ENCODE measurements around the gene RAVER1. TPM values are rescaled to one million over a fixed set of nuclear protein-coding genes. Genes with fewer than 3 reads are reported as not detected.

RAVER1 gene
- total and polyA plus RNA-seq, 2 of the 8 experiments (the other 6 are each of a cell fraction or from before 2014, with no cell fraction given), result 5.7 to 70.5 TPM

GRCh38 chr19:10363789-10364281 lies 30.5 kb upstream of the RAVER1 start:
- H3K27me3 ChIP-seq (replicated peaks in 1 of 4; ENCODE audit: control insufficient read depth in 3 of 4, extremely low read depth in 1 of 4, insufficient read depth in 3 of 4, low read length in 3 of 4), result no peaks in the 10 kb centered on the region
- no peak overlapping the region for H2BK120ac ChIP-seq (replicated peaks; ENCODE audit: low read depth, low read length)
- no peak overlapping the region for H2BK15ac ChIP-seq (ENCODE audit: low read length)
- H2AK5ac ChIP-seq (ENCODE audit: low read depth, low read length), result no peak overlapping the region
- no peak for TF ChIP-seq BCL11A (IDR thresholded peaks at IDR 0.05; ENCODE audit: low read depth in 2 of 2, low read length in 2 of 2)
- TF ChIP-seq CHD1 (IDR thresholded peaks at IDR 0.05; ENCODE audit: low read depth, low read length), result no peak
- TF ChIP-seq KDM4A (IDR thresholded peaks at IDR 0.05; ENCODE audit: low read depth, low read length, severe bottlenecking), result no peak
- no peak overlapping the region for H3K27ac ChIP-seq (ENCODE audit: low read depth, low read length)
- H3K79me2 ChIP-seq (ENCODE audit: control insufficient read depth in 1 of 2, insufficient read depth in 2 of 2, low read length in 2 of 2), result no peaks in the 10 kb centered on the region
- no peak overlapping the region for H3K4ac ChIP-seq (replicated peaks; ENCODE audit: insufficient read length, low read depth, low read length)
- no peak overlapping the region for H3K14ac ChIP-seq (ENCODE audit: insufficient read length)
- no peak overlapping the region for H3K4me3 ChIP-seq (ENCODE audit: extremely low read depth in 1 of 4, insufficient read depth in 2 of 4, low read depth in 3 of 4, low read length in 4 of 4)
- peaks cover 3 to 6% of the 10 kb centered on the region in 2 experiments for H4K20me1 ChIP-seq (replicated peaks in 1 of 2; ENCODE audit: control insufficient read depth in 1 of 2, insufficient read depth in 2 of 2, low read length in 2 of 2)
- WGBS, 2 experiments (ENCODE audit: extremely low coverage in 1 of 2, insufficient coverage in 1 of 2, insufficient read length in 1 of 2, insufficient replicate concordance in 2 of 2, low coverage in 1 of 2, low lambda C conversion rate in 2 of 2, missing lambda C conversion rate in 1 of 2), result 85% methylated on average over 12 of the region's 12 CpGs; no CpG with 5 or more reads in 1 of the 2 experiments
- peaks cover 0 to 22% (median 9%) of the 10 kb centered on the region in 4 experiments; a peak in 6 of 8 replicates for H3K36me3 ChIP-seq (ENCODE audit: control insufficient read depth in 2 of 4, insufficient read depth in 4 of 4, low read length in 3 of 4)
- H3K18ac ChIP-seq (ENCODE audit: extremely low read depth, low read length), result no peak overlapping the region
- H2BK12ac ChIP-seq (ENCODE audit: low read depth, low read length), result no peak overlapping the region
- H3K4me2 ChIP-seq (ENCODE audit: insufficient read depth in 1 of 2, low read depth in 2 of 2, low read length in 2 of 2), result no peak overlapping the region
- no peak overlapping the region for H2AFZ ChIP-seq (ENCODE audit: low read length)
- H3K56ac ChIP-seq (replicated peaks; ENCODE audit: insufficient read length, low read depth, low read length), result no peak overlapping the region
- ChIA-PET POLR2A (ENCODE audit: partially characterized antibody) (no interaction called here), CTCF (ENCODE audit: partially characterized antibody) (interaction anchor here (0.9 kb wide), 1 partner anchor 10 kb away, joined by 3 read pairs; no protein-coding TSS in a partner anchor)
- DNase-seq (ENCODE audit: low read depth in 1 of 2, low spot score in 2 of 2), result no peak
- H3K9ac ChIP-seq (replicated peaks in 1 of 4; ENCODE audit: extremely low read depth in 1 of 4, low read depth in 3 of 4, low read length in 3 of 4), result no peak overlapping the region
- no peak overlapping the region for H4K8ac ChIP-seq (ENCODE audit: extremely low read depth, insufficient read depth, low read length)
- no peak overlapping the region for H4K91ac ChIP-seq (replicated peaks; ENCODE audit: insufficient read length, low read length)
- H3K23me2 ChIP-seq (ENCODE audit: low read depth, low read length), result 0 out of 2 replicates have a peak, but pooled peaks cover 2% of the 10 kb centered on the region
- no peak for FAIRE-seq
- H2BK20ac ChIP-seq (ENCODE audit: low read length), result no peak overlapping the region
- H3K23ac ChIP-seq (ENCODE audit: insufficient read length), result no peak overlapping the region
- H4K5ac ChIP-seq (ENCODE audit: insufficient read length, low read depth, low read length), result no peak overlapping the region
- H3K4me1 ChIP-seq (replicated peaks in 1 of 4; ENCODE audit: control insufficient read depth in 3 of 4, insufficient read depth in 4 of 4, low read length in 3 of 4), result no peaks in the 10 kb centered on the region
- H3K79me1 ChIP-seq (ENCODE audit: low read depth, low read length), result peaks cover 2% of the 10 kb centered on the region; the same call in 1 of the 2 replicates
- no peaks in the 10 kb centered on the region for H3K9me3 ChIP-seq (ENCODE audit: insufficient read depth in 2 of 2, low read depth in 1 of 2, low read length in 1 of 2)
- H2BK5ac ChIP-seq (ENCODE audit: low read depth, low read length), result no peak overlapping the region

Data from H1 (cell line).